Endothelial cell of umbilical vein (primary cell): ENCODE results near the gene SGK1.
"Not testable (repeated sequence)": the region's sequence is repeated elsewhere in the genome, so short reads cannot be mapped to it uniquely, and the experiment has no call there.

ENCODE experiments used
- CTCF ChIP-seq, 2 donors: IDR thresholded peaks; 1 replicate in 1 of 2; 2 replicates in 1 of 2; pipeline ENCODE4 v1.5.1; 2011; ENCODE audit warnings: low read length in 2 of 2, mild to moderate bottlenecking in 2 of 2, moderate library complexity in 2 of 2, control low read depth in 1 of 2, inconsistent platforms in 1 of 2, low read depth in 1 of 2; ENCODE audit not compliant: insufficient read depth in 1 of 2; ENCODE audit errors: extremely low read depth in 1 of 2
- EZH2 ChIP-seq: IDR thresholded peaks from 2 replicates; pipeline ENCODE4 v1.6.1; 2012; ENCODE audit warnings: borderline replicate concordance, low read depth, mild to moderate bottlenecking, moderate library complexity, low read length, inconsistent platforms; ENCODE audit not compliant: severe bottlenecking
- GATA2 ChIP-seq: IDR thresholded peaks from 2 replicates; pipeline ENCODE4 v1.7.0; 2011; ENCODE audit warnings: low read depth, mild to moderate bottlenecking, moderate library complexity, mixed read lengths, low read length; ENCODE audit not compliant: insufficient read length, insufficient read depth
- JUN ChIP-seq: IDR thresholded peaks from 2 replicates; pipeline ENCODE4 v1.6.1; 2011; ENCODE audit warnings: borderline replicate concordance, low read depth; ENCODE audit not compliant: insufficient read length, insufficient read depth
- MAX ChIP-seq: IDR thresholded peaks from 2 replicates; pipeline ENCODE4 v1.6.1; 2011; ENCODE audit not compliant: insufficient read depth, insufficient read length
- MYC ChIP-seq: IDR thresholded peaks from one replicate; pipeline ENCODE4 v1.6.1; 2011; ENCODE audit warnings: mild to moderate bottlenecking, low read depth, low read length
- POLR2A ChIP-seq: IDR thresholded peaks from 2 replicates; pipeline ENCODE4 v1.6.1; 2012; ENCODE audit warnings: low read depth, mild to moderate bottlenecking, control low read depth, low read length
- POLR2AphosphoS5 ChIP-seq: IDR thresholded peaks from 2 replicates; pipeline ENCODE4 v1.6.1; 2012; ENCODE audit warnings: low read depth, mild to moderate bottlenecking, control low read depth, low read length, moderate library complexity; ENCODE audit not compliant: insufficient read depth

- TF ChIP-seq CTCF (IDR thresholded peaks at IDR 0.05; ENCODE audit: extremely low read depth in 1 of 2, insufficient read depth in 1 of 2, low read depth in 1 of 2, low read length in 2 of 2); POLR2A; POLR2AphosphoS5; MYC; MAX; JUN; EZH2; GATA2: not testable (repeated sequence)
Observed at GRCh38 chr6:134235334-134235733, 82.6 kb downstream of the SGK1 start.
